GM19324 (cell line): Measurements from ENCODE around the gene DLG5.

Source experiments
- ATAC-seq: cut with Tn5 transposase; IDR thresholded peaks from one replicate; pipeline ENCODE4 v1.9.1; 2021; ENCODE audit warnings: mild to moderate bottlenecking, moderate library complexity; ENCODE audit not compliant: unreplicated experiment, low FRiP score

DLG5 gene

DNA sequence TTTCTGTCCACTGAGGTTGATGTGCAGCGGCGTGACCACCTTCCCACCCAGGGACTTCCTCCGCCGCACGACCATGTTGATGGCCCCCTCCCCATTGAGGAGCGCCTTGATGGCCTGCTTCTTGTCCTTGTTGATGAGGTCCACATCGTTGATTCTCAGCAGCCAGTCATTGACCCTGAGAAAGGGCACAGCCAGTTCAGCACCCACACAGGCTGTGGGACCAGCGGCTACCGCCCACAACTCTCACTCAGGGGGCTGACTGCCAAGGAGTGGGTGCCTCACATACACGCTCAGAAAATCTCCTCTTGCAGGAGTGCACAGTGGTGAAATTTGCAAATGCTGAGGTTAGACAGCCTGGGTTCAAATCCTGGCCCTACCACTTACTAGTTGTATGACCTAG is 97.2 kb downstream of the DLG5 start:
- no peak for ATAC-seq

DNA sequence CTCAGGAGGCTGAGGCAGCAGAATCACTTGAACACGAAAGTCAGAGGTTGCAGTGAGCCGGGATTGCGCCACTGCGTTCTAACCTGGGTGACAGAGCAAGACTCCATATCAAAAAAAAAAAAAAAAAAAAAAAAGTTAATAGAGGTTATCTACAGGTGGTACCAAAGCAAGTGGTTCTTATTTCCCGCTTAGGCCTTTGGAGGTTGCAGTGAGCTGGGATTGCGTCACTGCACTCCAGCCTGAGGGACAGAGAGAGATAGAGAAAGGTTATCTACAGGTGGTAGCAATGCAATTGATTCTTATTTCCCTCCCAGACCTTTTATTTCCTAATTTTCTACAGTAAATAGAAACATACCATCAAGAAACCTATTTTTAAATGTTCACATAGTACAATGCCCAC is 98.2 kb downstream of the DLG5 start:
- ATAC-seq: no peak

- no peak for ATAC-seq
Observed at GRCh38 chr10:77827366-77827765, 99.2 kb downstream of the DLG5 start.

DNA sequence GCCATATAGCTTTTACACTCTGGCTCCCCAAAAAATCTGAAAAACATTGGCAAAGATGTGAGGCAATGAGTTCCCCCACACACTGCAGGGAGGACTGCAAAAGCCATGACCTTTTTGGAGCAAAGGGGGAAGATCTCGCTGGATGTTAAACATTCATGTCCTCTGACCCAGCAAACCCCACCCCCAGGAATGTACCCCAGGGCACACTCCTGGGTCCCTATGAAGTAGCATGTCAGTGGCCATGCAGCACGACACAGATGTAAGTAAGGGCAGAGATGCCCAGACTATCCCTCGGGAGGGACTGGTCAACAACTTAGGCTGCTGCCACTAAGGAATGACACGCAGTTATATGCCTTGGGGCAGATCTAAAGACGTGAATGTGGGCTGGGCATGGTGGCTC is 100.6 kb downstream of the DLG5 start:
- no peak for ATAC-seq

DNA sequence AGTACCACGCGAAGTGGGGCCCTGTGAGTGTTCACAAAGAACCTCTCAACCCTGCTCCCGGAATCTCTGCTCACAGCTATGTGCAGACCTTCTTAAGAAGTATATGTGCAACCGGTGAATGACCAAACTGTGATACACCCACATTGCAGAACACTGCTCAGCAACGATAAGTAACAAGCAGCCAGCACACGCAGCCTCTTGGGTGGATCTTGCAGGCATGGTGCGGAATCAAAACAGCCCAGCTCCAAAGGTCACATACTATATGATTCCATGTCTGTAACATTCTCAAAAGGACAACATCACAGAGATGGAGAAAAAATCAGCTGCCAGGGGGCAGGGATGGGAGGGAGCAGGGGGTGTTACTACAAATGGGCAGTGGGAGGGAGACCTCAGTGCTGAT is 101.6 kb downstream of the DLG5 start:
- no peak for ATAC-seq

- no peak for ATAC-seq
Observed at GRCh38 chr10:77823811-77824542, 102.6 kb downstream of the DLG5 start.

- ATAC-seq: no peak
Observed at GRCh38 chr10:77821551-77821950, 105.0 kb downstream of the DLG5 start.

DNA sequence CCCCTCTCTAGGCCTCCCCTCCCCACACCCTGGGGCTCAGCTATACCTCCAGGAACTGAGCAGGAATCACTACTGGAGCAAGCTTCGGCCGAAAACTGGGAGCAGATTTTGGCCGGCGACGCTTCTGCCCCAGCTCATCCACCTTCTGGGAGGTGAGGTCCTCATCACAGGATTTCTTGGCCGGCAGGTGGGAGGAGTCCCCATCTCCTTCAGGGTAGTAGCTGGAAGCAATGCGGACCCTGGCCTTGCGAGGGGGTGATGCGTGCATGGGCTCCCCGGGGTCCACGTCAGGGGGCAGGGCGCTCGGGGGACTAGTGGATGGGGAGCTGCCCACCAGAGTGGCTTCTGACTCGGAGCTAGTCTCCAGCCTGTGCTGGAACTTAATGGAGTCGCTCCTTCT is 105.5 kb downstream of the DLG5 start:
- no peak for ATAC-seq

GRCh38 chr10:77820349-77820748 is 106.2 kb downstream of the DLG5 start:
- ATAC-seq: no peak

- ATAC-seq: no peak
Observed at GRCh38 chr10:77819210-77820112, 107.1 kb downstream of the DLG5 start.

GRCh38 chr10:77818378-77818777 is 108.2 kb downstream of the DLG5 start:
- no peak for ATAC-seq

GRCh38 chr10:77817541-77817940 is 109.0 kb downstream of the DLG5 start:
- no peak for ATAC-seq

DNA sequence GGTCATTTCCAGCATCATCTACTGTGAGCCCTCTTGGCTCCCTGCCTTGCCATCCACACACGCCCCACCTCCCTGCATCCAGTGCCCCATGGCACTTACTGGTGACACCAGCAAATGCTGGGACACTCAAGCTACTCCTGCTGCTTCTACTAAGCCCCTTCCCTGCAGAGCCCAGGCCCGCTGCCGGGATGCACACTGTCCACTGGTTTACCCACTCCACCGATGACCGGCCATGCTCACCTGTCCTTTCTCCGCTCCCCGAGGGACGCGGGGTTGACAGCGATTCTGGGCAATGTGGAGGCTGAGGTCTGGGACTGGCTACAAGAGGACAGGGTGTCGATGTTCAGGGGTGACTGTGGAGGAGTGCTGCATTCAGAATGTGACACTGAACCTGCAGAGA is 110.2 kb downstream of the DLG5 start:
- no peak for ATAC-seq

DNA sequence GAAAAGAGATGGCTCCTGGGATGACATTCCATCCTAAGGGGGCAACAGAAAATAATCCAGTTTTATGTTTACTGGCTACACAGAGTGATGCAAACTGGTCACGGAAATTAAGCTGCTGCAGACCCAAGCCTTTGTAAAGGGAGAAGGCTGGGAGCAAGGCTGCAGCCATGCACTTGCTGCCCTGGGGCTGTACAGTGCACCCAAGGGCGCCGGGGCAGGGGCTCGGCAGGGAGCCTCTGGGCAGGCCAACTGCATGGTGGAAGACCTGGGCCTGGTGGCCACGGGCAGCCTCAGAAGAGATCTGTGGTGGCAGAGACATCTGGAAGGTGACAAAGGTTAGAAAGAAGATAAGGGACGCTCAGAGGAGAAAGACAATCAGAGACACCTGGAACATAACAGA is 113.8 kb downstream of the DLG5 start:
- ATAC-seq: no peak

DNA sequence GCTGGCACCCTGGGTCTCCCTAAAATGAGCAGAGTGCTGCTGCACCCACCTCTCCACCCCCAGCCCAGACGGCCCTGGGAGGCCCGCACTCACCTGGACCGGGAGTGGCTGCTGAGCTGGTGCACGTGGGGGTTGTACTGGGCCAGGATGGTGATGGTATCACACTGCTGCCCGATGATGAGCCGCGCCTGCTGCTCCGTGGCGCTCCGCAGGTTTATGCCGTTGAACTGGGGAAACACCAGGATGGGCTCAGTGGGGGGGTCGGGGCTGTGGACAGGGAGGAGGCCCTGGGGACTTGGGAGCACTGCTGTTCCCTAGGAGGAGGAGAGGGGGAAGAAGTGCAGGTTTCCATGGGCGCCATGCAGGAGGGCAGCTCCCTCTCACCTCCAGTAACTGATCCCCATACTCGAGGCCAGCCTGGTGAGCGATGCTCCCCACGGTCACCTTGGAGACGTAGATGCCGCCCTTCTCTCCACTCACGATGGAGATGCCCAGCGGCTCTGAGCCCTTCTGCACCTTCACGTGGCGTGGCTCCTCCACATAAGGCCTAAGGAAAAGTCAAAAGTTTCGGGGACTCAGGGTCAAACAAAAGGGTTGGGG is 114.6 kb downstream of the DLG5 start:
- ATAC-seq: no peak

DNA sequence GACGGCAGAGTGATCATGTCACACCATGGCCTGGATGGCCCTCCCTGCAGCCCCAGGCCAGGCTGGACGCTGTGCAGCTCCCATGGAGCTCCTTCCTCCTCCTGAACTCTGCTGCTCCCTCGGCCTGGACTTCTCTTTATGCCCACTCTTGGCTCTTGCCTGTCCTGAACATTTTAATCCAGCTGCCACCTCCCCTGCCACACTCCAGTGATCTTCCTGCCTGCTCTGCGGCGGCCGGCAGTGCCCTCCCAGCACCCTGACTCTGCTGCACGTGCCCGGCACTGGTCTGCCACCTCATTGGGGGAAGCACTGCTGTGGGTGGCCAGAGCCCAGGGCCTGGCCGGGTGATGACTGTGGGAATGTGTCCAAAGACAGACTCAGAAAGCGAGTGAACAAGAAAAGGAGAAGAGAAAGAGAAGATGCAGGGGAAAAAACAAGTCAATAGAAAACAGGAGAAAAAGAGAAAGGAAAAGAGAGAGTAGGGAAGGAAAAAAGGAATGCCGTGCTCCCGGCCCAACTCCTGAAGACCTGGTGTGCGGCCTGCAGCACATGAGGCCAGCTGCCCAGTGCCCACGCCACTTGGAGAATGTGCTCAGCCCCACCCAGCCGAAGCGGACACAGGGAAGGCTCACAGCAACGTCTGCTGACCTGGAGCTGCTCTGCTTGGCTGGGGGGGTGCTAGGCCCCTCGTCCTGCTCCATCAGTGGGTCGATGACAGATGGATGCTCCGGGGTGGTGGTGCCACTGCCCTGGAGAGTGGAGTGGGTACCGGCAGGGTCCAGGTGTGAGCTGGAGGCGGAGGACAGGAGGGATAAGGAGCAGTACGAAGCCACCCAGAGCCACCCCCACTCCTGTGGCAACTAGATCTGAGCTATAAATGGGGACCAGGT is 115.9 kb downstream of the DLG5 start:
- ATAC-seq: no peak

GRCh38 chr10:77809336-77809735 is 117.2 kb downstream of the DLG5 start:
- ATAC-seq: no peak

DNA sequence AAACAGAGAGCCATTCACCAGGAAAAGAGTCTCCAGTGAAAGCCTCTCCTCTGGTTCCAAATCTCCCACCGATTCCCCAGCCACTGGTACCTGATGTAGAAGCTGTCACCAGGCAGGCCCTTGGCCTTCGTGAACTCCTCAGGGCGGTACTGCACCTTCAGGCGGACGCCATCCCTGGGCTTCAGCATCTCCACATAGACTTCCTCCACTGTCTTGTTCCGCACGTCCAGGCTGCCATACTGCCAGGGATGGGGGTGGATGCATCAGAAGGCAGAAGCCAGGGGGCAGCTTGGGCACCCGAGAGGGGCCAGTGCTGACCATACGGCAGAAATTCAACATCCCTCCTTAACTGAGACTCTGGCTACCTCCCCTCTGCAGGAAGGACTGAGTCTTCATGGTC is 118.8 kb downstream of the DLG5 start:
- ATAC-seq: no peak

DNA sequence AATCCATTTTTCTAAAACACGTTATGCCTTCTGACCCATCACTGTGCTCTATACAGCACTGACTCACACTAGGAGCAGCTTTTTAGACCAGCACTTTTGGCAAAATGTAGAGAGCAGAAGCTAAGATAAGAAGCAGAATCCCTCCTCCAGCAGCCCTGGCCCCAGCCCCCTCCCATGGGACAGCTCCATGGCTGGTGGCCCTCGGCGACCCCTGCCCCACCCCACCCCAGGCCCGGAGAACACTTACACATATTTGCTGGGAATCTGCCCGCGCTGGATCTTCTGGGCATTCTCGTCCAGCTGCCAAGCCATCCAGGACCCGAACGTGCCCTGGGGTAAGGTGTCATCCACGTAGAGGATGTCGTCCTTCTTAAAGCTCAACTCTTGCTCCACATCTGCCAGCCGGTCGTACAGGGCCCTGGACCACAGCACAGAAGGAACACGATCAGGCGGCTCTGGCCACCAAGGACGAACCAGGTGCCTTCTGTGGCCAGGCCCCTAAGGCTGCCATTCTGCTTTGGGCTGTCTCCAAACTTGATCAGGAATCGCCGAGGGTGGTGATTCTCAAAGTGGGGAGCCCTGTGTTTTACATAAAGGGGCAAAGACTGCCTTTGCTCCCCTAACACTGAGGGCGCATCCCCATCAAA is 119.9 kb downstream of the DLG5 start:
- ATAC-seq: no peak

DNA sequence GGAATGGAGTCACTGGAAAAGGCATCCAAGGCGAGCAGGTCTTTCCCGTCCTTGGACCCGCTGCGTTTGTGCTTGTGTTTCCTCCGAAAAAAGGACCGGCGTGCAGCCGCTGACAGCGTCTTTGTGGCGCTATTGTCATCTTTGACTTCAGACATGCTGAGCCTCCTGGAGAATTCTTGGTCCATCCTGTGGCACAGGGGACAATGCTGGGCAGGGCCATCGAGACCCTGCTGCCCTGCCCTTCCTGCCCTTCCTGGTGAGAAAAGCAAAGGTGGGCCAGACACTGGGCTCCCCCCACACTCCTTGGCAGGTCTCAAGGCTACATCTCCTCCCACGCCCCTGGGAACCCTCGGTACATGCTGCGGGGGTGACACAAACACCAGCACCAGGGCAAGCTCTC is 120.9 kb downstream of the DLG5 start:
- ATAC-seq: no peak
